ENCODE data around the gene AIDA.

DNA sequence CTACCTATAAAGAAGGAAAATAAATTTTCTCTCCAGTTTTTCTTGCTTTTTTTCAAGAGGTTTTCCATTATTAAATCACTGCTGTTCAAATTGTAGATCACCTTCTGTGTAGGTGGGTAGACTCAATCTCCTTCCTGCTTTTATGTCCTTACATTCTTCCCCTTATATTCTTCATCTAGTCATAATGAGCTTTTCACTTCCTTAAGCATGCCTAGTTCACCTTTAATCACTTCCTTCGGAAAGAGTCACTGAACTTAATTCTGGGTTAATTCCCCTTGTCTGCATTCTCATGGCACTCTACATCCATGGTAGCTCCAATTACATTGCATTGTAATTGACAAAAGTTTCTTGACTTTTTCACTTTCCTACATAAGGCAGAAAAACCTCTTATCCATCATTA lies 18.6 kb upstream of the AIDA start:
- TF ChIP-seq, protein P1, sequence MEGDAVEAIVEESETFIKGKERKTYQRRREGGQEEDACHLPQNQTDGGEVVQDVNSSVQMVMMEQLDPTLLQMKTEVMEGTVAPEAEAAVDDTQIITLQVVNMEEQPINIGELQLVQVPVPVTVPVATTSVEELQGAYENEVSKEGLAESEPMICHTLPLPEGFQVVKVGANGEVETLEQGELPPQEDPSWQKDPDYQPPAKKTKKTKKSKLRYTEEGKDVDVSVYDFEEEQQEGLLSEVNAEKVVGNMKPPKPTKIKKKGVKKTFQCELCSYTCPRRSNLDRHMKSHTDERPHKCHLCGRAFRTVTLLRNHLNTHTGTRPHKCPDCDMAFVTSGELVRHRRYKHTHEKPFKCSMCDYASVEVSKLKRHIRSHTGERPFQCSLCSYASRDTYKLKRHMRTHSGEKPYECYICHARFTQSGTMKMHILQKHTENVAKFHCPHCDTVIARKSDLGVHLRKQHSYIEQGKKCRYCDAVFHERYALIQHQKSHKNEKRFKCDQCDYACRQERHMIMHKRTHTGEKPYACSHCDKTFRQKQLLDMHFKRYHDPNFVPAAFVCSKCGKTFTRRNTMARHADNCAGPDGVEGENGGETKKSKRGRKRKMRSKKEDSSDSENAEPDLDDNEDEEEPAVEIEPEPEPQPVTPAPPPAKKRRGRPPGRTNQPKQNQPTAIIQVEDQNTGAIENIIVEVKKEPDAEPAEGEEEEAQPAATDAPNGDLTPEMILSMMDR (conservative IDR thresholded peaks at IDR 0.05; ENCODE audit: low read length) = no peak
- no peak for TF ChIP-seq EZH2phosphoT487 (IDR thresholded peaks at IDR 0.05; ENCODE audit: borderline replicate concordance, low read depth, low read length)
